ENCODE measurements around the gene KRTAP10-4. TPM values are rescaled to one million over a fixed set of nuclear protein-coding genes. Genes with fewer than 3 reads are reported as not detected.

KRTAP10-4 gene
- total RNA-seq, 2 donors from 2014 or later = not detected

GRCh38 chr21:44623575-44623974 lies 50.0 kb downstream of the KRTAP10-4 start:
- H3K4me3 Mint-ChIP-seq = no peak overlapping the region
- no peak for DNase-seq (ENCODE audit: low spot score)
- no peak for ATAC-seq
- H3K9me3 Mint-ChIP-seq = peaks cover 34% of the 10 kb centered on the region
- peaks cover 24 to 29% of the 10 kb centered on the region in 2 donors for H3K4me1 Mint-ChIP-seq (ENCODE audit: low read depth in 2 of 2)
- H3K27me3 Mint-ChIP-seq = no peaks in the 10 kb centered on the region
- peaks cover 47% of the 10 kb centered on the region for H3K36me3 Mint-ChIP-seq
- no peak overlapping the region for H3K27ac Mint-ChIP-seq

Other genes with a start within 250 kb of the KRTAP10-4 start
- gene CFAP410, start 234.3 kb upstream of the KRTAP10-4 start, total RNA-seq = 10 to 100 TPM; 19.6 to 28.4 TPM
- gene TRPM2, start 220.1 kb upstream of the KRTAP10-4 start, total RNA-seq = 10 to 100 TPM; 14.7 to 15.8 TPM
- gene LRRC3, start 118.2 kb upstream of the KRTAP10-4 start, total RNA-seq = under 1 TPM; 0.45 to 0.88 TPM
- not detected for gene KRTAP10-1, start 33.5 kb upstream of the KRTAP10-4 start, total RNA-seq
- gene KRTAP10-2, start 22.2 kb upstream of the KRTAP10-4 start, total RNA-seq = not detected
- not detected for gene KRTAP10-3, start 14.9 kb upstream of the KRTAP10-4 start, total RNA-seq
- gene KRTAP10-5, start 6.9 kb downstream of the KRTAP10-4 start, total RNA-seq = not detected
- not detected for gene KRTAP10-6, start 18.8 kb downstream of the KRTAP10-4 start, total RNA-seq
- not detected for gene KRTAP10-7, start 26.9 kb downstream of the KRTAP10-4 start, total RNA-seq
- gene KRTAP10-8, start 38.4 kb downstream of the KRTAP10-4 start, total RNA-seq = not detected
- not detected for gene KRTAP10-9, start 53.4 kb downstream of the KRTAP10-4 start, total RNA-seq
- not detected for gene KRTAP10-10, start 63.6 kb downstream of the KRTAP10-4 start, total RNA-seq
- gene KRTAP10-11, start 72.7 kb downstream of the KRTAP10-4 start, total RNA-seq = not detected
- gene KRTAP12-4, start 80.9 kb downstream of the KRTAP10-4 start, total RNA-seq = not detected
- gene KRTAP12-3, start 84.2 kb downstream of the KRTAP10-4 start, total RNA-seq = not detected
- gene KRTAP12-2, start 93.2 kb downstream of the KRTAP10-4 start, total RNA-seq = not detected
- not detected for gene KRTAP12-1, start 108.4 kb downstream of the KRTAP10-4 start, total RNA-seq
- gene KRTAP10-12, start 123.4 kb downstream of the KRTAP10-4 start, total RNA-seq = not detected
- gene TSPEAR, start 137.8 kb downstream of the KRTAP10-4 start, total RNA-seq = not detected
- 100 to 1,000 TPM in 1 of 2 donors, 10 to 100 TPM in 1; 89.7 to 164 TPM for gene UBE2G2, start 228.1 kb downstream of the KRTAP10-4 start, total RNA-seq
- gene SUMO3, start 244.3 kb downstream of the KRTAP10-4 start, total RNA-seq = 10 to 100 TPM; 50.1 to 53.9 TPM

Data from natural killer cell treated with Interleukin-12 subunit alpha and Interleukin-12 subunit beta and Interleukin-15 and Interleukin-18, amount 100 ng/mL, for 72 hours (primary cell).